NCI-H82 (cell line): Measurements from ENCODE around the gene RBM47.

Source experiments
- DNase-seq: peaks from one replicate; lab custom pipeline; 2025; lab: John Stamatoyannopoulos, UW

RBM47 gene

GRCh38 chr4:40586729-40587128 lies 42.9 kb downstream of the RBM47 start:
- DNase-seq: no peak

- DNase-seq: no peak
Observed at GRCh38 chr4:40586034-40586433, 43.6 kb downstream of the RBM47 start.

GRCh38 chr4:40585201-40585799 lies 44.4 kb downstream of the RBM47 start:
- DNase-seq: peak; percentile 69

GRCh38 chr4:40584517-40585141 lies 45.0 kb downstream of the RBM47 start:
- DNase-seq: peak; percentile 49

GRCh38 chr4:40583850-40584439 lies 45.7 kb downstream of the RBM47 start:
- peak; percentile 61 for DNase-seq

- no peak for DNase-seq
Observed at GRCh38 chr4:40582413-40582812, 47.3 kb downstream of the RBM47 start.

GRCh38 chr4:40581254-40582140 lies 48.2 kb downstream of the RBM47 start:
- no peak for DNase-seq

GRCh38 chr4:40579983-40580382 lies 49.7 kb downstream of the RBM47 start:
- no peak for DNase-seq

GRCh38 chr4:40577588-40578253 lies 51.9 kb downstream of the RBM47 start:
- DNase-seq: no peak

GRCh38 chr4:40576651-40577480 lies 52.8 kb downstream of the RBM47 start:
- peak; percentile 30 for DNase-seq

- DNase-seq: no peak
Observed at GRCh38 chr4:40575846-40576245, 53.8 kb downstream of the RBM47 start.

GRCh38 chr4:40573593-40574311 lies 55.9 kb downstream of the RBM47 start:
- DNase-seq: no peak

- DNase-seq: no peak
Observed at GRCh38 chr4:40572692-40573310, 56.9 kb downstream of the RBM47 start.

GRCh38 chr4:40571208-40571607 lies 58.5 kb downstream of the RBM47 start:
- no peak for DNase-seq

GRCh38 chr4:40570348-40571077 lies 59.2 kb downstream of the RBM47 start:
- no peak for DNase-seq

GRCh38 chr4:40564815-40565483 lies 64.7 kb downstream of the RBM47 start:
- DNase-seq: peak; percentile 20

GRCh38 chr4:40564004-40564403 lies 65.7 kb downstream of the RBM47 start:
- DNase-seq: no peak

- DNase-seq: no peak
Observed at GRCh38 chr4:40563401-40563800, 66.3 kb downstream of the RBM47 start.

GRCh38 chr4:40562681-40563080 lies 67.0 kb downstream of the RBM47 start:
- no peak for DNase-seq
